ENCODE data around the gene LRFN2. TPM values are rescaled to one million over a fixed set of nuclear protein-coding genes. Genes with fewer than 3 reads are reported as not detected.

LRFN2 gene
- polyA plus RNA-seq, 3 donors = not detected

DNA sequence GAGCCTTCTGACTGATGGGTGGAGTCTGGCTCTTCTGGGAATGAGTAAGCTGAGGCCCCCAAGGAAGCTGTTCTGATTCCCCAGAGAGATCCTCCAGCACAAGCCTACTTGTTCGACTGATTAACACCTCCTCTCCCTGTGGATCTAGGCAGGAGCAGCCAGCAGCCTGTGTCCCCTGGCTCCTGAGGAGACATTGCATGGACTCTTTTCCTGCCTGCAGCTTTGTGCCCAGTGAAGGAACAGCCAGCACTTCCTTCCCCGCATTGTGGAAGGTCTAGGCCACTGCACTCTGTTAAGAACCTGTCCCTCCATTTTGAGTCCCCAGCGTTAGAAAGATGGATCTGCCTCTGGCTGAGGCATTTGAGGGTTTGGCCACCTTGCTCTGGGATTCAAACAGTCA lies 29.1 kb downstream of the LRFN2 start:
- Mint-ChIP-seq H3K27ac (no peak overlapping the region), H3K27me3 (ENCODE audit: low read depth in 3 of 3) (peaks cover 2 to 7% (median 5%) of the 10 kb centered on the region in 3 donors), H3K9me3 (no peaks in the 10 kb centered on the region), H3K4me3 (no peak overlapping the region), H3K4me1 (no peaks in the 10 kb centered on the region), H3K36me3 (no peaks in the 10 kb centered on the region)
- Histone ChIP-seq H3K79me2 (ENCODE audit: insufficient read depth, low read length) (no peaks in the 10 kb centered on the region), H3K27ac (ENCODE audit: low read depth in 1 of 2, low read length in 2 of 2) (no peak overlapping the region), H2AFZ (ENCODE audit: insufficient read depth, low read depth, low read length, poor library complexity, severe bottlenecking) (no peak overlapping the region), H3K9me3 (replicated peaks in 1 of 2; ENCODE audit: control insufficient read depth in 1 of 2, insufficient read depth in 1 of 2, low read length in 2 of 2) (no peaks in the 10 kb centered on the region), H4K20me1 (ENCODE audit: insufficient read depth, low read length) (no peaks in the 10 kb centered on the region), H3K36me3 (replicated peaks in 1 of 2; ENCODE audit: control insufficient read depth in 1 of 2, insufficient read depth in 2 of 2, low read length in 2 of 2) (no peaks in the 10 kb centered on the region), H3K4me3 (replicated peaks in 1 of 3; ENCODE audit: low read depth in 2 of 3, low read length in 3 of 3) (no peak overlapping the region), H3K4me1 (ENCODE audit: control insufficient read depth in 1 of 2, insufficient read depth in 2 of 2, low read length in 2 of 2) (no peaks in the 10 kb centered on the region), H3K27me3 (ENCODE audit: control insufficient read depth in 2 of 2, insufficient read depth in 2 of 2, low read length in 2 of 2) (no peaks in the 10 kb centered on the region), H3K9ac (ENCODE audit: insufficient read depth, low read length, poor library complexity, severe bottlenecking) (no peak overlapping the region), H3K4me2 (replicated peaks; ENCODE audit: extremely low read depth, low read length, poor library complexity, severe bottlenecking) (no peak overlapping the region)
- intact Hi-C loops (cut with micrococcal nuclease) = no loop called here
- WGBS (ENCODE audit: insufficient coverage) = 83% methylated on average over 3 of the region's 3 CpGs
- DNase-seq = no peak
- TF ChIP-seq, protein P1, sequence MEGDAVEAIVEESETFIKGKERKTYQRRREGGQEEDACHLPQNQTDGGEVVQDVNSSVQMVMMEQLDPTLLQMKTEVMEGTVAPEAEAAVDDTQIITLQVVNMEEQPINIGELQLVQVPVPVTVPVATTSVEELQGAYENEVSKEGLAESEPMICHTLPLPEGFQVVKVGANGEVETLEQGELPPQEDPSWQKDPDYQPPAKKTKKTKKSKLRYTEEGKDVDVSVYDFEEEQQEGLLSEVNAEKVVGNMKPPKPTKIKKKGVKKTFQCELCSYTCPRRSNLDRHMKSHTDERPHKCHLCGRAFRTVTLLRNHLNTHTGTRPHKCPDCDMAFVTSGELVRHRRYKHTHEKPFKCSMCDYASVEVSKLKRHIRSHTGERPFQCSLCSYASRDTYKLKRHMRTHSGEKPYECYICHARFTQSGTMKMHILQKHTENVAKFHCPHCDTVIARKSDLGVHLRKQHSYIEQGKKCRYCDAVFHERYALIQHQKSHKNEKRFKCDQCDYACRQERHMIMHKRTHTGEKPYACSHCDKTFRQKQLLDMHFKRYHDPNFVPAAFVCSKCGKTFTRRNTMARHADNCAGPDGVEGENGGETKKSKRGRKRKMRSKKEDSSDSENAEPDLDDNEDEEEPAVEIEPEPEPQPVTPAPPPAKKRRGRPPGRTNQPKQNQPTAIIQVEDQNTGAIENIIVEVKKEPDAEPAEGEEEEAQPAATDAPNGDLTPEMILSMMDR (IDR thresholded peaks at IDR 0.05) = no peak

DNA sequence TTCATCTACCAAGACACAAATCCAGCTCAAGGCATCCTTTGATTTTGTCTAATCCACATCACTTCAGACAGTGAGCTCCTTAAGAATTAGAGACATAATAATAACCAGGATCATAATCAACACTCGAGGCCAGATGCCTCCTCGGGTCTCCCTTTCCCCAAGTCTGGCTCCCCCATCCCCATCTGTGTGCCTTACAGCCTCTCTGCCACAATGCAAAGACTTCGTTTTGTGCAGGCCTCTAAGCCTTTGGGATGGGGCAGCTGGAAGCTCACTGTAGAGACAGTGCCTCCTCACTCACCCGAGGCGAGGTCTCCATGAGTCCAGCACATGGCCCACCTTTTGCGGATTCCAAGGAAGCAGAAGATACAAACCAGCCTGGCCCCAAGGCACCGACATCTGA lies 30.3 kb downstream of the LRFN2 start:
- Histone ChIP-seq H3K79me2 (ENCODE audit: insufficient read depth, low read length) (no peaks in the 10 kb centered on the region), H3K4me1 (ENCODE audit: control insufficient read depth in 1 of 2, insufficient read depth in 2 of 2, low read length in 2 of 2) (no peaks in the 10 kb centered on the region), H3K4me3 (replicated peaks in 1 of 3; ENCODE audit: low read depth in 2 of 3, low read length in 3 of 3) (no peak overlapping the region), H3K4me2 (replicated peaks; ENCODE audit: extremely low read depth, low read length, poor library complexity, severe bottlenecking) (no peak overlapping the region), H2AFZ (ENCODE audit: insufficient read depth, low read depth, low read length, poor library complexity, severe bottlenecking) (no peak overlapping the region), H3K36me3 (replicated peaks in 1 of 2; ENCODE audit: control insufficient read depth in 1 of 2, insufficient read depth in 2 of 2, low read length in 2 of 2) (no peaks in the 10 kb centered on the region), H3K27me3 (ENCODE audit: control insufficient read depth in 2 of 2, insufficient read depth in 2 of 2, low read length in 2 of 2) (no peaks in the 10 kb centered on the region), H3K9ac (ENCODE audit: insufficient read depth, low read length, poor library complexity, severe bottlenecking) (no peak overlapping the region), H3K27ac (ENCODE audit: low read depth in 1 of 2, low read length in 2 of 2) (no peak overlapping the region), H4K20me1 (ENCODE audit: insufficient read depth, low read length) (no peaks in the 10 kb centered on the region), H3K9me3 (replicated peaks in 1 of 2; ENCODE audit: control insufficient read depth in 1 of 2, insufficient read depth in 1 of 2, low read length in 2 of 2) (no peaks in the 10 kb centered on the region)
- Mint-ChIP-seq H3K4me1 (no peaks in the 10 kb centered on the region), H3K4me3 (no peak overlapping the region), H3K9me3 (no peaks in the 10 kb centered on the region), H3K36me3 (no peaks in the 10 kb centered on the region), H3K27ac (no peak overlapping the region), H3K27me3 (ENCODE audit: low read depth in 3 of 3) (peaks cover 2 to 8% (median 5%) of the 10 kb centered on the region in 3 donors)
- TF ChIP-seq, protein P1 (IDR thresholded peaks at IDR 0.05) = no peak
- WGBS (ENCODE audit: insufficient coverage) = 84% methylated on average over 6 of the region's 7 CpGs
- intact Hi-C loops (cut with micrococcal nuclease) = no loop called here
- no peak for DNase-seq

All from CD14-positive monocyte (primary cell).